Stimulated activated CD4-positive, alpha-beta T cell treated with anti-CD3 and anti-CD28 coated beads, Interleukin-15, amount 100 ng/mL, for 48 hours (primary cell): ENCODE measurements around the gene GPR84.

Experiments used
- DNase-seq, 2 donors: peaks; one replicate each; pipeline ENCODE4 v3.0.0-alpha.2; 2020; ENCODE audit warnings: low read depth in 2 of 2

The GPR84 gene

GRCh38 chr12:54364413-54364812, at the start of gene GPR84:
Gene GPR84, minus strand, starts transcription at chr12:54364486. Its CDS starts 635 bp downstream, at chr12:54363851.
- DNase-seq: no peak

DNA sequence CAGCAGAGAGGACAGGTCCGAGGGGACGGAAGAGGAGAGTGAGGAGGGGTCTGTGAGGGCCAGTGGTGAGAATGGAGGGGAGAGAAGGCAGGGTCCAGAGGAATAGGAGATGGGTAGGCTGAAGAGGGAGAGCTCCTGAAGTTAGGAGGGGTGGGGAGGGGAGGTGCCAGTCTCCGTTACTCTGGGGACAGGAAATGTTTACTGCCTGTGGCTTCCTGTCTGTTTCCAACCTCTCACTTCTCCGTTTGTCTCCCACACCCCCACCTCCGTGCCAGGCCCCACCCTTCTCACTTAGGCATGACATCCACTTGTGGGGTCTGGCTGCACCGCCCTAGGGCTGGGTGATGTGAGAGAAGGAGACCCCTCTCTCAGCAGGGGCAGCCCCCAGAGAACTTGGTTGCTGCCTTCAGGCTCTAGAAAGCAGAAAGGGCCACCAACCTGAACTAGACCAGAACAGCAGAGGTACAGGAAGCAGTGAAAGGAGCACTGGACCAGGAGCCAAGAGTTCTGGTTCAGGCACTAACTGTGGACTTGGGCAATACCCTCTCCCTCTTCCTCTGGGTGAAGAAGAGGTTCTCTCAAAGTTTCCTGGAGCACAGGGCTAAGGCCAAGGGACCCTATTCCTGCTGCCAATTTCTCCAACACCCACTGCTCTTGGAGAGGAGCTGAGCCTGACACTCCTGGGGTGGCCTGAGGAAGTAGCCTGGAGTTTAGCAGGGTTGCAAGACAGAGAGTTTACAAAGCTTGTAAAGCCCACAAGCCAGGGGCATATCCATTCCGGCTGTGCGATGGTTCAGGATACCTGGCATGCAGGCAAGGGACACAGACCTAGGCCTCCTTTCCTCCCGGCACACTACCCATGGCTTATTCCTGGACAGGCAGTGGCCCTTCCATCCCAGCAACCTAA, 49.3 kb upstream of the GPR84 start:
- DNase-seq: peak in 1 of 2 donors; percentile 43

DNA sequence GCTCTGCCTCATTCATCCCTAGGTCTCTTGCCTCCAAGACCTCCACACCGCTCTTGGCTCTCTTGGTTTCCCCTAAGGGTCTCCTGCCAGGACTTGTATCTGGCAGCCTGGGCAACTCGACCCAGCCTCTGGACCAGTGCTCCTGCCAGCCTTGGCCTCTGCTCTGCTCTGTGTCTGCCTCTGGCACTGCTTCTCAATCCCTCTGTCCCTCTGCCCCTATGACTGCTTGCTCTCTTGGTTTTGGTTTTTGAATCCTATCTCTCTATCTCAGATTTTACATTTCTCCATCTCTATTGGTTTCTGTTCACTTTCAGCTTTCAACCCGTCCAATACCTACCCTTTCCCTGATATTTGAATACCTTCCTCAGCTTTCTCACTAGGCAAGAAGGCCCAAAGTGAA, 48.5 kb upstream of the GPR84 start:
- no peak for DNase-seq

GRCh38 chr12:54412348-54412747, 48.1 kb upstream of the GPR84 start:
- no peak for DNase-seq

DNA sequence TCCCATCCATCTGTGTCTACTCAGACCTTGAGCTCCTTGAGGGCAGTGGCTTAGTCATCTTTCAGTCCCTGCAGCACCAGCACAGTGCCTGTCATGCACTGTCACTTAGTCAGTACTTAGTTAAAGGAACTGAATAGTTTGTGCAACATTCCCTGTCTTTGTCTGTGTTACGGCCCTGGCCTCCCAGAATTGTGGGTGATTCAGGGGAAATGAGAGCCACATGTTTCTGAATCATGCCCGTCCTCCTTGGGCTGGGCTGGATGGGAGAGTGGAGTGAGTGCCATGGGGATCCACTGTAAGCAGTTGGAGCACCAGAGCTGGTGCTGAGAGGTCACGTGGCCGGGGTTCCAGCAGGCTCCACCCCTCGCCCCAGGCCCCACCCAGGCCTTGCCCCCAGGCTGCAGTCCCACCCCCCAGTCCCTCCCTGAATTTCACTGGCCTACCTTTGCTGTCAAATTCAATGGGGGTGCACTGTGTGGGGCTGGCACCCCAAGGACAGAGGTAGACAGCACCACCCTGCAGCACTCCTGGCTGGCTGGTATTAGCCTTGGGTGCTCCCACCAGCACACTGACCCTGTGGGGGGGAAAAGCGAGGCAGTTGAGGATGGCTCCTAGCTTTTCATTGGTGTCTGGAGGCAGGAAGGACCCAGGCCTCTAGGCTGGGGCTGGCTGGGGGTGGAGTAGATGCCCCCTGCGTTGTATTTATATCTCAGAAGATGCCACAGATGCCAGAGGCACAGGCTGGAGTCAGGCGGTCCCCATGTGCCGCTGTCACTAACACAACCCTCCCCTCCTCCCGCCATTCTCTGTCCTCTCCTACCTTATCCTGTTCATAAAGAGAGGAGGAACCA, 47.3 kb upstream of the GPR84 start:
- peak; percentile 33 to 58 for DNase-seq

DNA sequence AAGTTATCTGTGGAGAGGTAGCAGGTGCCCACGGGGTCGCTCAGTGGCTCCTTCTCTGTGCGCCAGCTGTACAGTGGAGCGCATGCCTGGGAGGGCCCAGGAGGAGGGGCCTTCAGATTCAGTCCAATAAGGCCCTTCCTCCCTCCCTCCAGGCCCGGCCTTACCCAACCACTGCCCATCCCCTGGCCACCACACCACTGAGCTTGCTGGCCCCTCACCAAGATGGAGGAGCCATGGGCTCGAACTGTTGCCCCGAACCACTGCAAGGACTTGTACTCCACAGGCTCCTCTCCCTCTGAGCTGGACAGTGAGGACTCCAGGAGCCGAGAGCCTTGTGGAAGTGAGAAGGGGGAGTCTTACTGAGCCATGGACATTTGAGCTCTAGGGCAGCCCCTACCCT, 45.0 kb upstream of the GPR84 start:
- DNase-seq: no peak

- DNase-seq: no peak
Measured at GRCh38 chr12:54407183-54407905, 43.1 kb upstream of the GPR84 start.

DNA sequence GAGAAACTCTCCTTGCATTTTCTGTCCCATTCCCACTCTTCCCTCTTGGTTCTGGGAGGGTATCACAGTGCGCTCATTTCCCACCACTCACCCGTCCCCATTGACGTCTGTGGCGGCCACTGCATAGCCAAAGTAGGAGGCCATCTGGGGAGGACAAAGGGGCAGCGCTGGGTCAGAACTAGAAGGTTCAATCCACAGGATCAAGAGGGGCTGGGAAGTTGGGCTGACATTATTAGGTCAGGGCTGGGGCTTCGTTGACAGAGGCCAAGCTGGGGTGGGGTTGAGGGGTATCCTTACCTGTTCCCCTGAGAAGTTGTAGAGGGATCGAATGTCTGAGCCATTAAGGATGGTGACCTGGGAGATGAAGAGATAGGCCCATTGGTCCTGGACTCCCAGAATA, 41.3 kb upstream of the GPR84 start:
- no peak for DNase-seq

- no peak for DNase-seq
Measured at GRCh38 chr12:54405106-54405505, 40.8 kb upstream of the GPR84 start.

- DNase-seq: peak in 1 of 2 donors; percentile 53
Measured at GRCh38 chr12:54404061-54405004, 40.0 kb upstream of the GPR84 start.

DNA sequence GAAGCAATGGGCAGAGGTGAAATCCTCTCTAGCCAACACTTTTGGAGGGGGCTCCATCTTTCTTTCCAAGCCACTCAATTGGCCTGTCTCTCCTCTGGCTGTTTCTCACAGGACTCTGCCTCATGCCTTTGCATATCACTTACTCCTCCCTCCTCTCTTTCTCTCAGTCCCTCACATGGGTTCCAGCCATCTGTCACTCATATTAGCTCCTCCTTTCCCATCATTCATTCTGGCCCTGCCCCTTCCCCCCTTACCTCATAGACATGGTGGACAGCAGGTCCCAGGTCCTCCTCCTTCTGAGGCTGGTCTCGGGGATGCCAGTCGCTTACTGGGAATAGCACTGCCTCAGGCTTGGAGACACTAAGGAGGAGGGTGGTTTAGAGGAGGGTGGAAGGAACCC, 36.8 kb upstream of the GPR84 start:
- no peak for DNase-seq

- DNase-seq: peak; percentile 64 to 83
Measured at GRCh38 chr12:54398995-54399793, 34.9 kb upstream of the GPR84 start.

GRCh38 chr12:54398218-54398617, 33.9 kb upstream of the GPR84 start:
- no peak for DNase-seq

DNA sequence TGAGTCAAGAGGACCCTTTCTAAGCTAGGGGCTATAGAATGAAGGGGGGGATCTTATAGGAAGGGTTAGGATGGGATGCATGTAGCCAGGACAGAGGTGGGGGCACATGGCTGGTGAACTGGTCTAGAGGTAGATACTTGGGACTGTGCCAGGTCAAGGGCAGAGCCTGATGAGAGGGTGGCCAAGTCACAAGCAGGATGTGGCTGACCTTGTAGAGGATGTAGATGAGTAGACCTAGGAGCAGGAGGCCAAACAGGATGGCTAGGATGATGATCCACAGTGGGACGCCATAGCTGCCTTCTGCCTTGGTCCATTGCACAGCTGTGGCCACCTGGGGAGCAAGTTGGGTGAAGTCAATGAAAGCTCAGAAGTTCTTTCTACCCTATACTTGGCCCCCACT, 32.9 kb upstream of the GPR84 start:
- DNase-seq: no peak

DNA sequence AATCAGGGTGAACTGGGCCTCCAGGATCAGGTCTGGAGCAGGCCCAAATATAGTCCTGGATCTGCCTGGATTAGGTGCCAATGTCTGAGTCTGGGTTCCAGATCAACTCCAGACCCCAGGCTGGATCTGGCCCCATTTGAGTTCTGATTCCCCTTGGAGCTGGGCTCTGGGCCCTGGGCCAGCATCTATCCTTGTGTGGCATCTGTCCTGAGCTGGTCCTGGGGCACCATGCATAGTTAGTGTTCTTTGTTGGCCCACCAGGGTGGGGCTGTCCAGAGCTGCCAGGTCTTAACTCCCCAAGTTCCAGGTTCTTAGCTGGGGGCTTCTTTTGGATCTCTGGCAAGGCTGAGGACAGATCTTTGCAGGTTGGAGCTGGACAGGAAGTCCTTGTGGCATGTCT, 31.3 kb upstream of the GPR84 start:
- DNase-seq: no peak

GRCh38 chr12:54394986-54395385, 30.7 kb upstream of the GPR84 start:
- no peak for DNase-seq

- no peak for DNase-seq
Measured at GRCh38 chr12:54394281-54394719, 30.0 kb upstream of the GPR84 start.

- DNase-seq: no peak
Measured at GRCh38 chr12:54393743-54394142, 29.5 kb upstream of the GPR84 start.

DNA sequence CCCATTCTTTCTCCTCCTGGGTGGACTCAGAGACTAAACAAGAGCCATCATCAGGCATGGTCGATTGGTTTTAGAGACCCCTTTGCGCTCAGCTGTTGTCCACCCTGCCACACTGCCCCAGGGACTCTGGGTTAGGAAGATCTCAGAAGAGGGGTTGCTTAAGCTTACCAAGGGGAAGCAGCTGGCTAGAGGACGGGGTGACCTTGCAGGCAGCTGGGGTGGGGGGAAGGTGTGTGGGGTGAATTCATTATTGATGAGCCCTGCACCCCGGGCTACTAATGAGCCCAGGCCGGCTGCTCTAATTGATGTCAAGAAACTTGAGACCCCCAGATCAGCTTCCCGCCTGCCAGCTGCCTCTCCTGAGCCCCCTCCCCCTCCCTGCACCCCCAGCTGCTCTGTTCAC, 28.9 kb upstream of the GPR84 start:
- DNase-seq: no peak
